WERI-Rb-1 (cell line): ENCODE results near the gene CLMP.

Experiments used
- DNase-seq: peaks from one replicate; pipeline ENCODE4 v3.0.0-alpha.2; 2020
- H3K27ac ChIP-seq: fragments of 250-450 bp; sonication (Bioruptor Pico); 2 replicates; pipeline ENCODE4 v1.5.1; 2020; ENCODE audit warnings: mild to moderate bottlenecking, moderate library complexity
- H3K27me3 ChIP-seq: fragments of 250-450 bp; sonication (Bioruptor Pico); 2 replicates; pipeline ENCODE4 v1.5.1; 2021; ENCODE audit warnings: mild to moderate bottlenecking, low read depth, moderate library complexity; ENCODE audit not compliant: insufficient read depth, severe bottlenecking
- H3K36me3 ChIP-seq: fragments of 250-450 bp; sonication (Bioruptor Pico); 2 replicates; pipeline ENCODE4 v1.5.1; 2020; ENCODE audit warnings: mild to moderate bottlenecking, moderate library complexity
- H3K4me3 ChIP-seq: 2 replicates; pipeline ENCODE4 v1.5.1; 2011; ENCODE audit warnings: low read depth, mild to moderate bottlenecking, control low read depth, low read length
- H3K9me3 ChIP-seq: fragments of 250-450 bp; sonication (Bioruptor Pico); 2 replicates; pipeline ENCODE4 v1.5.1; 2021; ENCODE audit warnings: mild to moderate bottlenecking, moderate library complexity; ENCODE audit not compliant: severe bottlenecking
- TF ChIP-seq, protein P1 (sequence below): IDR thresholded peaks from 2 replicates; pipeline ENCODE4 v1.5.1; 2011; ENCODE audit warnings: low read depth, mild to moderate bottlenecking, control low read depth, inconsistent platforms, low read length

Gene CLMP

DNA sequence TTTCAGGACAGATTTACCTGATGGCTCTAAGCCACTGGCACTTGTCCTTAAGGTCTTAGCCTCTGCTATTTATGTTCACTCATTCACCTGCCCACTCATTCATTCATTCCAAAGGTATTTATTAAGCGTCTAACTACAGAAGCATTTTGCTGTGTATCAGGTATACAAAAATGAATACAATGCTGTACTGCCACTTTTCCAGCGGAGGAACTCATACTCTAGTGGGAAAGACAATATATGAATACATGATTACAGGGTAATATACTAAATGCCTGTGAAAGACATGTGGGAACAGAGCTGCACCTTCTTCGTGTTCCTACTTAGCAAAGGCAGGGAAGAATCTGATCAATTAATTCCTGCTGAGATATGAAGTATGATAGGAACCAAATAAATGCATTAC is 43.7 kb downstream of the CLMP start:
- Histone ChIP-seq H3K9me3 (no peaks in the 10 kb centered on the region), H3K4me3 (no peak overlapping the region), H3K36me3 (no peaks in the 10 kb centered on the region), H3K27ac (no peak overlapping the region), H3K27me3 (no peaks in the 10 kb centered on the region)
- TF ChIP-seq, protein P1, sequence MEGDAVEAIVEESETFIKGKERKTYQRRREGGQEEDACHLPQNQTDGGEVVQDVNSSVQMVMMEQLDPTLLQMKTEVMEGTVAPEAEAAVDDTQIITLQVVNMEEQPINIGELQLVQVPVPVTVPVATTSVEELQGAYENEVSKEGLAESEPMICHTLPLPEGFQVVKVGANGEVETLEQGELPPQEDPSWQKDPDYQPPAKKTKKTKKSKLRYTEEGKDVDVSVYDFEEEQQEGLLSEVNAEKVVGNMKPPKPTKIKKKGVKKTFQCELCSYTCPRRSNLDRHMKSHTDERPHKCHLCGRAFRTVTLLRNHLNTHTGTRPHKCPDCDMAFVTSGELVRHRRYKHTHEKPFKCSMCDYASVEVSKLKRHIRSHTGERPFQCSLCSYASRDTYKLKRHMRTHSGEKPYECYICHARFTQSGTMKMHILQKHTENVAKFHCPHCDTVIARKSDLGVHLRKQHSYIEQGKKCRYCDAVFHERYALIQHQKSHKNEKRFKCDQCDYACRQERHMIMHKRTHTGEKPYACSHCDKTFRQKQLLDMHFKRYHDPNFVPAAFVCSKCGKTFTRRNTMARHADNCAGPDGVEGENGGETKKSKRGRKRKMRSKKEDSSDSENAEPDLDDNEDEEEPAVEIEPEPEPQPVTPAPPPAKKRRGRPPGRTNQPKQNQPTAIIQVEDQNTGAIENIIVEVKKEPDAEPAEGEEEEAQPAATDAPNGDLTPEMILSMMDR = no peak
- DNase-seq = no peak

DNA sequence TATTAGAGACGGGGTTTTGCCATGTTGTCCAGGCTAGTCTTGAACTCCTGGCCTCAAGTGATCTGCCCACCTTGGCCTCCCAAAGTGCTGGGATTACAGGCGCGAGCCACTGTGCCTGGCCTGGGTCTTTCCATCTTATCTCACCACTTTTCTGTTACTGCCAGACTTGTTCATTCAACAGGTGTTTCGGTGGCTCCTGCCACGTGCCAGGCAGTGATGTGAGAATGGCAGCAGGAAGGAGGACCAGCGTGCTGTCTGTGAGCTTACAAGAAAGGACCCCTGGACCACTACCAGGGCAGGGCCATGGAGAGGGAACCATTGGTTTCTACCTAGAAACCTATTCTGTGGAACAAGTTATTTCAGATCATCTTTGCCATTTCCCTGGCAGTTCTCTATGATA is 44.2 kb downstream of the CLMP start:
- Histone ChIP-seq H3K9me3 (no peaks in the 10 kb centered on the region), H3K27ac (no peak overlapping the region), H3K4me3 (no peak overlapping the region), H3K36me3 (no peaks in the 10 kb centered on the region), H3K27me3 (no peaks in the 10 kb centered on the region)
- no peak for DNase-seq
- TF ChIP-seq, protein P1 = no peak

DNA sequence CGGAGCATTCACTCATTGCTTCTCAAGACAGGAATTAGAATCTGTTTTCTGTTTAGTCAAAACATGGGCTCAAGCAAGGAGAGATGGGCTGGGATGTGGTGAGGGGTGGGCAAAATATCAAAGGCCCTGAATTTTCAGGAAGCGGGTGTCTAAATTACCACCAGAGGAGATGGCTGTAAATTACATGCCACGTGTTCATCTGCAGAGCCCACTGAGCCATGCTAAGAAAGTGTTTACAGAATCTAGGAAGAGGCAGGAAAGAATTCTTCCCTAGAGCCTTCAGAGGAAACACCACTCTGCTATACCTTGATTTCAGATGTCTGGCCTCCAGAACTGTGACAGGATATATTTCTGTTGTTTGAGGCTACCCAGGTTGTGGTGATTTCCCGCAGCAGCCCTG is 46.1 kb downstream of the CLMP start:
- H3K27me3 ChIP-seq = no peaks in the 10 kb centered on the region
- no peaks in the 10 kb centered on the region for H3K36me3 ChIP-seq
- TF ChIP-seq, protein P1 = no peak
- no peak overlapping the region for H3K4me3 ChIP-seq
- DNase-seq = no peak
- no peak overlapping the region for H3K27ac ChIP-seq
- no peaks in the 10 kb centered on the region for H3K9me3 ChIP-seq

DNA sequence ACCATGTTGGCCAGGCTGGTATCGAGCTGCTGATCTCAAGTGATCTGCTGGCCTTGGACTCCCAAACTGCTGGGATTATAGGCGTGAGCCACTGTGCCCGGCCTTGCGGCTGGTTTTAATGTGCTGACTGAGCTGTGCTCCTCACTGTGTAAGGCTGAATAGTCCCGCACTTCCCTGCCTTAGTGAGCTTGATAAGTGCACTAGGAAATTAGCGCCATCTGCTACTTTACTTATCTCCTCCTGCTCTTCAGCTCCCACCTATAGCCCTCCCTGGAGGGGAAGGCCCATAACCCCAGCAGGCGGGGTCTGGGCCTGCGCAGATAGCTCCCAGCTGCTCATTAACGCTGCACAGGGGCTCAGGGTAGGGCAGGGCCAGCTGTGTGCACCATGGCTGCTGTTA is 49.4 kb downstream of the CLMP start:
- Histone ChIP-seq H3K9me3 (no peaks in the 10 kb centered on the region), H3K27me3 (no peaks in the 10 kb centered on the region), H3K27ac (peak overlapping the region; percentile 67), H3K36me3 (no peaks in the 10 kb centered on the region), H3K4me3 (no peak overlapping the region)
- TF ChIP-seq, protein P1 = no peak
- DNase-seq = peak; percentile 88

DNA sequence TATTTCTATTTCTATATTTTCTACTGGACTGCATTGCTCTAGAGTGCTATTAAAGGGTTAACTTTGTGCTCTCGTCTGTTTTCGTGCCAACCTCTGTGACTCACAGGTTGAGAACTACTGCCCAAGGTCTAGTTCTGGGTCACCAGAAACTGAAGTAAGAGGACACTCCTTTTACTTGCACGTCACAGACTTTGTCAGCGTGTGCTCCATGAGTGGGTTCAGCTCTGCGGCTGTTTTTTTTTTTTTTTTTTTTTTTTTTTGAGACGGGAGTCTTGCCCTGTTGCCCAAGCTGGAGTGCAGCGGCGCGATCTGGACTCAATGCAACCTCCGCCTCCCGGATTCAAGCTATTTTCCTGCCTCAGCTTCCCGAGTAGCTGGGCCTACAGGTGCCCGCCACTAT is 49.8 kb downstream of the CLMP start:
- Histone ChIP-seq H3K4me3 (no peak overlapping the region), H3K27ac (peak overlapping the region; percentile 67)
- DNase-seq = no peak

DNA sequence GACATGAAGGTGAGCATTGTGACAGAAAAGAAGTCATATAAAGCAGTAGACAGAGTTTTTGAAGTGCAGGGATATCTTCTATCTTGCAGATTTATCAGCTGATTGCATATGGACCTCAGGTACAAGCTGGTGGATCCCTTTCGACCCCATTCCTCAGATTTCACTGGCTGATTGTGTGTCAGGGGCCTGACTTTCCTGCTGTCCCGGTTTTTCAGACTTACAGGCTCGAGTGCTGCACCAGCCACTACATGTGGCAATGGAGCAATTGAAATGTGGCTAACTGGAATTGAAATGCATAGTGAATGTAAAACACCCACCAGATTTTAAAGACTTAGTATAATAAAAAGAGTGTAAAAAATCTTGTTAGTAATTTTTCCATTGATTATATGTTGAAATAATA is 50.3 kb downstream of the CLMP start:
- no peaks in the 10 kb centered on the region for H3K36me3 ChIP-seq
- H3K4me3 ChIP-seq = no peak overlapping the region
- H3K9me3 ChIP-seq = no peaks in the 10 kb centered on the region
- H3K27ac ChIP-seq = no peak overlapping the region
- no peaks in the 10 kb centered on the region for H3K27me3 ChIP-seq
- TF ChIP-seq, protein P1 = no peak
- no peak for DNase-seq

More for the DNA sequence above, 49.8 kb downstream of the CLMP start:
- no peaks in the 10 kb centered on the region for H3K9me3 ChIP-seq
- TF ChIP-seq, protein P1 = no peak
- H3K36me3 ChIP-seq = no peaks in the 10 kb centered on the region
- no peaks in the 10 kb centered on the region for H3K27me3 ChIP-seq
